Colonic mucosa (tissue), 4 donors: Measurements from ENCODE around the gene FAM25G. TPM values are rescaled to one million over a fixed set of nuclear protein-coding genes. Genes with fewer than 3 reads are reported as not detected.
"Not testable (repeated sequence)": the region's sequence is repeated elsewhere in the genome, so short reads cannot be mapped to it uniquely, and the experiment has no call there.

Source experiments
- DNase-seq: peaks from one replicate; pipeline ENCODE4 v3.0.0-alpha.2; 2020
- H3K27ac ChIP-seq: fragments of 200-600 bp; one replicate; pipeline ENCODE4 v1.8.0; 2021
- H3K27me3 ChIP-seq: fragments of 200-600 bp; one replicate; pipeline ENCODE4 v1.8.0; 2021
- H3K36me3 ChIP-seq: fragments of 200-600 bp; one replicate; pipeline ENCODE4 v1.8.0; 2021
- H3K4me1 ChIP-seq: fragments of 200-600 bp; one replicate; pipeline ENCODE4 v1.8.0; 2021; ENCODE audit warnings: mild to moderate bottlenecking
- H3K4me3 ChIP-seq: fragments of 200-600 bp; one replicate; pipeline ENCODE4 v1.8.0; 2021
- H3K9ac ChIP-seq, 2 donors: one replicate each; pipeline ENCODE4 v1.7.0; 2013; ENCODE audit warnings: control low read depth in 2 of 2, low read depth in 2 of 2, low read length in 2 of 2
- H3K9me3 ChIP-seq: fragments of 200-600 bp; one replicate; pipeline ENCODE4 v1.8.0; 2021
- intact Hi-C: fragments of 100-400 bp; cut with DNase I; formaldehyde crosslinking; loops from one replicate; pipeline ENCODE4 v1.14.1; 2022
- total RNA-seq, 2 donors: library from RNA; stranded (reverse); fragmentation: NEBNext Ultra II Directional in 1 of 2; extraction: Animal tissue kit (Norgen Biotek cat#: 25700) in 1 of 2; gene quantifications; one replicate each; pipeline ENCODE4 v1.2.1, GENCODE V29; 2021
- donor health status: healthy.
- donor health status: DM: no; HTN: no; CAD: no.
- donor health status: DM: no; HTN: no; CAD: no.

Gene FAM25G
- total RNA-seq, 2 donors from 2014 or later: 0.98 TPM; not detected in 1

DNA sequence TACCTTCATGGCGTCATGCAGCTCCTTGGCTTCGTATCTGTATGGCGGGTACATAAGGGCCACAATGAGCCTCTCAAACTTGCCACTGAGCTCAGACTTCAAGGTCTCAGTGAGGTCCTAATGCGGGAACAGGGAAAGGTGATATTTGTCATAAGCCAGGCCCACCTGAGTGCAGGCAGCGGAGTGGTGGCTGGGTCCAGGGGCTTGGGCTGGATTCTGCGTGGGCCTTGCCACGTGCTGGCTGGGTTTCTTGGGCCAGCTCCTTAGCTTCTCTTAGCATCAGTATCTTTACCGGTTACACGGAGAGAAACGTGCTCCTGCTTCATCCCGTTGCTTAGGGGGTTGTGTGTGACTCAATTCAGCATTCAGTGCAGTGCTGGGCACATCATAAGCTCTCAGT, 14.4 kb downstream of the FAM25G start:
- H3K36me3 ChIP-seq, H3K27ac ChIP-seq, H3K9me3 ChIP-seq, H3K4me3 ChIP-seq, H3K9ac ChIP-seq, H3K4me1 ChIP-seq, DNase-seq, intact Hi-C loops, H3K27me3 ChIP-seq: not testable (repeated sequence)

GRCh38 chr10:47475101-47475500, 16.4 kb downstream of the FAM25G start:
- H3K27ac ChIP-seq, H3K27me3 ChIP-seq, H3K36me3 ChIP-seq, H3K4me3 ChIP-seq, intact Hi-C loops, H3K9ac ChIP-seq, H3K9me3 ChIP-seq, H3K4me1 ChIP-seq: not testable (repeated sequence)
- DNase-seq: peak; percentile 11

DNA sequence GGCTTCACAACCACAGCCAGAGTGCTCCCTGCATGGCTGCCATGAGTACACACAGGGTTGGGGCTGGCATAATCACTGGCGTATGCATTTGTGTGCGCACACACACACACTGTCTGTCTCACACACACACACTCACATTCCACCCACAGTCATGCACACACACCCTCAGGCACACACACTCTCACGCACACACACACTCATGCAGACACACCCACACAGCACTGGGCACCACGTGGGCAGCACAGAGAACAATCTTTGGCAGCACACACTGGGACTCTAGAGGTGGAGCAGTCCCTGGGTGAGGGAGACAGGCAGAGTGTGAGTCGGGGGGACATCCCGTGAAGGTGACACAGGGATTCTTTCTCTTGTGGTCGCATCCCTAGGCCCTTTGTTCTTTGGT, 18.0 kb downstream of the FAM25G start:
- H3K9me3 ChIP-seq, DNase-seq, H3K27me3 ChIP-seq, intact Hi-C loops, H3K4me3 ChIP-seq, H3K4me1 ChIP-seq, H3K9ac ChIP-seq, H3K36me3 ChIP-seq, H3K27ac ChIP-seq: not testable (repeated sequence)

DNA sequence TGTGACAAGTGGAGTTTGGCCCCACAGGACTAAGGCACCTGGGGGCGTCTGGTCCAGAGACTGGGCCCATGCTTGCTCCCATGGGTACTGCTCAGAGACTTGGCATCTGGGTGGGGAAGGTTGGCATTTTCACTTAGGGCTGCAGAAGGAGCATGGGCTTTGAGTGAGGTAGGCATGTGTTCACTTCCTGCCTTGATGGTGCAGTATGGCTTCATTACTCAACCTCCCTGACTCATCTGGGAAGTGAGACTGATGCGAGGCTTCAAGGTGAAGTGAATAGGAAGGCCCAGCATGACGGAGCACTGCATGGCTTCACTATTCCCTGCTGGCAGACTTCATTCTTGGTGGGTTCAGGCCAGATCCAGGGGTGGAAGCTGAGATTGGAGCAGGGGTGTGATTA, 18.9 kb downstream of the FAM25G start:
- H3K4me1 ChIP-seq, DNase-seq, H3K27ac ChIP-seq, H3K4me3 ChIP-seq, H3K27me3 ChIP-seq, H3K9me3 ChIP-seq, intact Hi-C loops, H3K9ac ChIP-seq, H3K36me3 ChIP-seq: not testable (repeated sequence)

- H3K4me3 ChIP-seq, H3K36me3 ChIP-seq, DNase-seq, H3K9me3 ChIP-seq, H3K9ac ChIP-seq, H3K27me3 ChIP-seq, H3K4me1 ChIP-seq, H3K27ac ChIP-seq, intact Hi-C loops: not testable (repeated sequence)
Observed at GRCh38 chr10:47472072-47472471, 19.4 kb downstream of the FAM25G start.

DNA sequence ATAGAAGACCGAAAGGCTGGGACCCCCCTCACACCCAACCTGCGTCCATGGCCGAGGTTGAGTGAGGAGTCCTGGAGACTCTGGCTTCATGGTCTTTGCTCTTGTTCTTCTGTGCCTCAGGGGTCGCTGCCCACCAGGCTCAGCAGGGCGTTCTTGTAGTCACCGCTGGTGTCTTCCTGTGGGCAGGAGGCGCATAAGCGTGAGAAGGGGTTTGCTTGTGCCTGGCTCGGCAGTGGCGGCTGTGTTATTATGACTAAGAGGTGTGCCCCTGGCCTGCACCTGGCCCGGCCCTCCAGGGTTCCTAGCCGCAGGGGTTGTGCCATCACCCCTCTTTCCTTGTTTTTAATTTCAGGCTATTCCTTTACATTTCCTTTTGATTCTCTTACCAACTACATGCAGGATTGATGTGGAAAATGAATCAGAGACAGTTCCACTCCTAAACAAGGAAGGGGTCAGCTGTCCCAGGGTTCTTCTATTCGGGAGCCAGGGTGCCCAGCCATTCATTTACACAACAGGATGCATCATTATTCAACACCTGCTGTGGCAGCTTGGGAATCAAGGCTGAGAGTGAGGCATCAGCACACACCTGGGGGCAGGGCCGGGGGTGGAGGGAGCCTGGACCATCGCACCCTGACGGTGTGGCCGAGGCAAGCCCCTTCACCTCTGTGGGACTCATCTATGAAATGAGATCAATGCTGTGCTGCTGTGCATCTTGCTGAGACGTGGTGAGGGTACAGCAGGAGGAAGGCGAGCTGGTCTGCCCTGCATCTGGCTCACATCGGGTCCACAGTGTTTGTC, 22.6 kb downstream of the FAM25G start:
- H3K9ac ChIP-seq, H3K27me3 ChIP-seq, H3K4me1 ChIP-seq, H3K9me3 ChIP-seq, H3K4me3 ChIP-seq, intact Hi-C loops, H3K36me3 ChIP-seq, DNase-seq, H3K27ac ChIP-seq: not testable (repeated sequence)

GRCh38 chr10:47467957-47468356, 23.5 kb downstream of the FAM25G start:
- H3K9ac ChIP-seq, H3K9me3 ChIP-seq, H3K27ac ChIP-seq, H3K27me3 ChIP-seq, H3K36me3 ChIP-seq, intact Hi-C loops, H3K4me3 ChIP-seq, DNase-seq, H3K4me1 ChIP-seq: not testable (repeated sequence)

GRCh38 chr10:47467458-47467857, 24.0 kb downstream of the FAM25G start:
- H3K36me3 ChIP-seq, DNase-seq, H3K27ac ChIP-seq, H3K9me3 ChIP-seq, H3K4me3 ChIP-seq, intact Hi-C loops, H3K27me3 ChIP-seq, H3K9ac ChIP-seq, H3K4me1 ChIP-seq: not testable (repeated sequence)

DNA sequence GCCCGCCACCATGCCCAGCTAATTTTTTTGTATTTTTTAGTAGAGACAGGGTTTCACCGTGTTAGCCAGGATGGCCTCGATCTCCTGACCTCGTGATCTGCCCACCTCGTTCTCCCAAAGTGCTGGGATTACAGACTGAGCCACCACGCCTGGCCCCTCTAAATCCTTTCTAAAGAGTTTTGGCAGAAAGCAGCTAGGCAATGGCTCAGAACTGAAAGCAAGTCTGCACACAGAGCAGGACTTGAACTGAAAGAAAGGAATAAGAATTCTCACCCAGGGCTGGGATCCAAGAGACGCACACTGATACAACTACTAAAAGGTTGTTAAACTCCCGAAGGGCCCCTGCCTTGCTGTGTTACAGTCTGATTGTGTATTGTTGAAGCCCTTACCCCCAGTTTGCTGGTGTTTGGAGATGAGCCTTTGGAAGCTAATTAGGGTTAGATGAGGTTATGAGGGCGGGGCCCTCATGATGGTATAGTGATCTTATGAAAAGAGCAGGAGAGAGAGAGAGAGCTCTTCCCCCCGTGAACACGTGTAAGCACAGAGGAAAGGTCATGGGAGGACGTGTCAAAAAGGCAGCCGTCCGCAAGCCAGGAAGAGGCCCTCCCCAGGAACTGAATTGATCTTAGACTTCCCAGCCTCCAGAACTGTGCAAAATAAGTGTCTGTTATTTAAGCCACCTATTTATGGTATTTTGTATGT, 26.1 kb downstream of the FAM25G start:
- H3K9me3 ChIP-seq, H3K36me3 ChIP-seq, H3K9ac ChIP-seq, H3K27ac ChIP-seq, H3K4me1 ChIP-seq, H3K27me3 ChIP-seq, H3K4me3 ChIP-seq, DNase-seq, intact Hi-C loops: not testable (repeated sequence)

DNA sequence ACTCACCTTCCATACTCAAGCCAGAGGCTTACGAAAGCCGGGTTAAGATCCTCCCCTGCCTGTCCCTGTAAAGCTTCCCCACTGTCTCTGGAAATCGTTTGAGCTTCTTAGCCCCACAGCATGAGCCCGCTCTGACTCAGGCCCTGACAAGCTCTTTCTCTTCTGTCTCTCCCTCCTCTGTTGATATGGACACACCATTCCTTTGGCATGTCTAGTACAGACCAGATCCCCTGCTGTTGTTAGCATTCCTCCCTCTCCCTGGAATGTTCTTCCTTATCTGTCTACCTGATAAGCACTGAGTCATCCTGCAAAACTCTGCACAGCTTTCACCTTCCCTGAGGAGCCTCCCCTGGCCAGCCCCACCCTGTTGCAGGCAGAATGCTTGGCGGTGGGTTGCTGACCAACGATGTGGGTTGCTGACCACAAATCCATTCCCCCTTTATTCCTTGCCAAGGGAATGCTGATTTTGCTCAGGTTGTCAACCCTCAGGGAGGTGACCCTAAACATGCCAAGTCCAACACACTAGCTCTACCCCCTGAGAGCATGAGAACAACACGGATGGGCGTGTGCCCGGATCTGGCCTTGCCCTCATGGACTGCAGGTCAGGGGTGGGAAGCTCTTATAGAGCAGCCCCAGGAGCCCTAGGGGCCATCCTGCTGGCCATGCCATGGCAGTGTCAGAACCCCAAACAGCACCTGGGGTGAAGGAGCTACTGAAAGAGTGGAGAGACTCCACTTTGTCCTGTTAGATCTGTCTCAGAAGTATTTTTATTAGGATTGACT, 28.7 kb downstream of the FAM25G start:
- H3K4me1 ChIP-seq, H3K4me3 ChIP-seq, H3K36me3 ChIP-seq, H3K9me3 ChIP-seq, H3K27ac ChIP-seq, intact Hi-C loops, DNase-seq, H3K9ac ChIP-seq, H3K27me3 ChIP-seq: not testable (repeated sequence)

GRCh38 chr10:47461261-47461687, 30.2 kb downstream of the FAM25G start:
- intact Hi-C loops, H3K9ac ChIP-seq, H3K36me3 ChIP-seq, H3K27me3 ChIP-seq, H3K27ac ChIP-seq, H3K9me3 ChIP-seq, H3K4me1 ChIP-seq, H3K4me3 ChIP-seq, DNase-seq: not testable (repeated sequence)
